ENCODE results near the gene TCTN1. TPM values are rescaled to one million over a fixed set of nuclear protein-coding genes. Genes with fewer than 3 reads are reported as not detected.

The TCTN1 gene
- total RNA-seq, 2 donors from 2014 or later, result 21.2 to 33.1 TPM

- DNase-seq, result no peak
- ATAC-seq, result no peak
- intact Hi-C loops (cut with DNase I), result no loop called here
These were observed 53.0 kb downstream of the TCTN1 start for GRCh38 chr12:110666892-110667291.

GRCh38 chr12:110667671-110668070 lies 53.7 kb downstream of the TCTN1 start:
- DNase-seq (no peak), ATAC-seq (no peak)
- intact Hi-C loops (cut with DNase I), result no loop called here

- no peak for DNase-seq
- intact Hi-C loops (cut with DNase I), result no loop called here
- ATAC-seq, result no peak
These were observed 54.7 kb downstream of the TCTN1 start for GRCh38 chr12:110668480-110669192.

GRCh38 chr12:110669193-110669502 lies 55.2 kb downstream of the TCTN1 start:
- no peak for DNase-seq
- no peak for ATAC-seq
- intact Hi-C loops (cut with DNase I), result no loop called here

GRCh38 chr12:110670161-110670701 lies 56.3 kb downstream of the TCTN1 start:
- no peak for DNase-seq
- intact Hi-C loops (cut with DNase I), result no loop called here
- ATAC-seq, result no peak

- ATAC-seq (no peak), DNase-seq (no peak)
- intact Hi-C loops (cut with DNase I), result no loop called here
These were observed 62.2 kb downstream of the TCTN1 start for GRCh38 chr12:110676171-110676570.

- DNase-seq, result no peak
- ATAC-seq, result peak; percentile 19 to 54
- intact Hi-C loops (cut with DNase I), result no loop called here
These were observed 63.4 kb downstream of the TCTN1 start for GRCh38 chr12:110677206-110677911.

GRCh38 chr12:110677982-110678381 lies 64.1 kb downstream of the TCTN1 start:
- ATAC-seq (no peak), DNase-seq (no peak)
- intact Hi-C loops (cut with DNase I), result no loop called here

- ATAC-seq, result no peak
- intact Hi-C loops (cut with DNase I), result no loop called here
- DNase-seq, result no peak
These were observed 65.3 kb downstream of the TCTN1 start for GRCh38 chr12:110679201-110679600.

GRCh38 chr12:110680032-110680431 lies 66.1 kb downstream of the TCTN1 start:
- intact Hi-C loops (cut with DNase I), result no loop called here
- no peak for ATAC-seq
- no peak for DNase-seq

- DNase-seq (no peak), ATAC-seq (no peak)
- intact Hi-C loops (cut with DNase I), result no loop called here
These were observed 70.0 kb downstream of the TCTN1 start for GRCh38 chr12:110683888-110684287.

GRCh38 chr12:110684312-110684836 lies 70.4 kb downstream of the TCTN1 start:
- ATAC-seq (no peak), DNase-seq (no peak)
- intact Hi-C loops (cut with DNase I), result no loop called here

GRCh38 chr12:110686294-110686903 lies 72.5 kb downstream of the TCTN1 start:
- ATAC-seq (no peak), DNase-seq (no peak)
- intact Hi-C loops (cut with DNase I), result no loop called here

- no peak for DNase-seq
- intact Hi-C loops (cut with DNase I), result no loop called here
- peak in 1 of 2 donors; percentile 15 for ATAC-seq
These were observed 73.7 kb downstream of the TCTN1 start for GRCh38 chr12:110687396-110688169.

- intact Hi-C loops (cut with DNase I), result no loop called here
- DNase-seq, result peak; percentile 73
- ATAC-seq, result peak; percentile 91 to 94
These were observed 74.7 kb downstream of the TCTN1 start, which contains the start of gene HVCN1 for GRCh38 chr12:110688446-110689280. HVCN1 (minus strand) TSS chr12:110689115; CDS start chr12:110683245, 5,870 bp downstream.

- intact Hi-C loops (cut with DNase I), result no loop called here
- DNase-seq, result peak; percentile 73
- peak; percentile 74 to 80 for ATAC-seq
These were observed 75.6 kb downstream of the TCTN1 start for GRCh38 chr12:110689281-110690126.

- no peak for DNase-seq
- no peak for ATAC-seq
- intact Hi-C loops (cut with DNase I), result no loop called here
These were observed 76.2 kb downstream of the TCTN1 start for GRCh38 chr12:110690127-110690430.

GRCh38 chr12:110693731-110694130 lies 79.8 kb downstream of the TCTN1 start:
- DNase-seq (peak; percentile 54), ATAC-seq (no peak)
- intact Hi-C loops (cut with DNase I), result no loop called here
